GM18870 (cell line): ENCODE data around the gene SERTM1.

Experiments
- ATAC-seq: cut with Tn5 transposase; IDR thresholded peaks from one replicate; pipeline ENCODE4 v1.9.1; 2021; ENCODE audit warnings: moderate library complexity; ENCODE audit not compliant: unreplicated experiment

The SERTM1 gene

GRCh38 chr13:36673838-36674326, at the start of gene SERTM1:
Gene SERTM1, plus strand, starts transcription at chr13:36674020. Its CDS starts 21,059 bp downstream, at chr13:36695079.
- ATAC-seq = no peak

DNA sequence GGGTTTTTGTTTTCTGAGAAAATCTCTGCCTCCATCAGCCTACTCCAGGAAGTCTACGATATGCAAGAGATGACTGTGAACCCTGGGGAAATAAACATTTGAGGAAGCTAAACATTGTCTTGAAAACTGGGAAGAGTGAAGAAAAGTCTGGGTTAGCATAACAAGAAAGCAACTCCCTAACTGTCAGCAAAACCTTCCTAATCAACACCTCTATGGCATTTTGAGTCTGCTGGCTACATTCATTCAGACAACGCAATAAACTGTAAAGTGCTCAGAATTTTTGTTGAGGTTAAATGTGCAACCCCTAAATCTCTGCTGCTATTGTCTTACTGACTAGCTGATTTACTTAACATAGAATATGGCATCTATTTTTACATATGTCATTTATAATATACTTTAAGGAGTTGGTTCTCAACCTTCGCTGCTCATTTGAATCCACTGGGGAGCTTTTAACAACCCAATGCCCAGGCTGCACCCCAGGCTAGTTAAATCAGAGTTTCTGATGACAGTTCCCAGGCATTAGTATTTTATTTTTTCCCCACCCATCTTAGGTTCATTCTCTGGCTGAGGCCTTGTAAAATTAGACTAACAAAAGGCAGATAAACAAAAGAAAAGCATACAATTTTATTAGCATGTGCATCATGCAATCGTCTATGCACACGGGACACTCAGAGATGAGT, 45.3 kb upstream of the SERTM1 start:
- ATAC-seq = no peak

GRCh38 chr13:36629057-36629385, 44.8 kb upstream of the SERTM1 start:
- ATAC-seq = no peak

DNA sequence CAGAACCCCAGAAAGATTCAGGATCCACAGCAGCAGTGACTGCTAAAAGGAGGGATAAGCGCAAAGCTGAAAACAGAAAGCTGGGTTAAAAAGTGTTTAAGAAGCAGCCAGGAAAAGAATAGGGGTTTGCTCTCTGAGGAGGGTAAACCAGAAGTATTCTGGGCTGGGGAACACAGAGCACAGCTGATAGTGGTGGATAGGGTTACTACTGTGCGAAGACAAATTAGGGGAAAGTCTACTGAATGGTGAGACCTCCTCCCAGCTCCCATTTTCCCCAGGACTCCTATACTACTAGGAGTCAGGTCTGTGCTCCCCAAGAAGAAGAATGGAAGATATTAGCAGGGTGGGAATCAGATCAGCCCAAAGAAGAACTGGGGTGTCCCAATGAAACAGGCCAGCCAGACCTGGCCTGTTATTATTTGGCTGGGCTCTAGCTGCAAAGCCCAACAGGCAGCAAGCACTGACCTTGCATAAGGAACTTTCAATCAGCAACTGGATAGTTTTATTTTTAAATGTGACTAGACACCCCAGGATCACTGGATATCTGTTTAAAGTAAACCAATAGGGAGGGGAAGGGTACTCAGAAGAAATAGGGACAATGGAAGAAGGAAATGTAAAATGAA, 43.5 kb upstream of the SERTM1 start:
- no peak for ATAC-seq

DNA sequence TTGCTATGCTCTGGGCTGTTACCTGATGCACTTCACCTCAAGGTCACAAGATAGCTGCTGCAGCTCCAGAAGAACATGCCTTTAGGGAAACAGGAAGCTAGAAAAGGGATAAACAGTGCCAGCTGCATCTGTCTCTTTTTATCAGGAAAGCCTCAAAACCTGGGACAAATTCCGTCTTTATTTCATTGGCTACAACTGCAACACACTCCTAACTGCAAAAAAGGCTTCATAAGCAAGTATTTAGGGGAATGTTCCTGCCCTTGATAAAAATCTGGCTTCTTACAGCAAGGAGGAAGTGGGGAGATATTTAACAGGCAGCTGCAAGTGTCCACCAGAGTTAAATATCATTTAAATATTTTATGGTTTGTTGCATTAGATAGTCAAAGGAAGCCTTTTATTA, 34.2 kb upstream of the SERTM1 start:
- ATAC-seq = no peak

DNA sequence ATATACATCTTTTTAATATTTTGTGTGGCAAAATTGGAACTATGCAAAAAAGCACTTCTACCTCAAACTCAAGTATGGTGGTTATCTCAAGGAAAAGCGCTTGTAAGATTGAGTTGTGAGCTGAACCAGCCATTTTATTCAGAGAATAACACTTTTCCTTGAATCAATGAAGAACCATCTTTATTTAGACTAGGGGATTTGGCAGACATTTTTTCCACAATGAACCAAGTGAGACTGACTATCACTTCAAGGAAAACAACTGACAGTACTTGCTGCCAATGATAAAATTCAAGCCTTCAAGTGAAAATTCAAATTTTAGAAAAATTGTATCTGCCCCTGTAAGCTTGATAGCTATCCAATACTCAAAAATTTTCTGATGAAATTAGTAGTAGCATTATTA, 23.2 kb upstream of the SERTM1 start:
- ATAC-seq = no peak

GRCh38 chr13:36665630-36666029, 8.2 kb upstream of the SERTM1 start:
- ATAC-seq = no peak

DNA sequence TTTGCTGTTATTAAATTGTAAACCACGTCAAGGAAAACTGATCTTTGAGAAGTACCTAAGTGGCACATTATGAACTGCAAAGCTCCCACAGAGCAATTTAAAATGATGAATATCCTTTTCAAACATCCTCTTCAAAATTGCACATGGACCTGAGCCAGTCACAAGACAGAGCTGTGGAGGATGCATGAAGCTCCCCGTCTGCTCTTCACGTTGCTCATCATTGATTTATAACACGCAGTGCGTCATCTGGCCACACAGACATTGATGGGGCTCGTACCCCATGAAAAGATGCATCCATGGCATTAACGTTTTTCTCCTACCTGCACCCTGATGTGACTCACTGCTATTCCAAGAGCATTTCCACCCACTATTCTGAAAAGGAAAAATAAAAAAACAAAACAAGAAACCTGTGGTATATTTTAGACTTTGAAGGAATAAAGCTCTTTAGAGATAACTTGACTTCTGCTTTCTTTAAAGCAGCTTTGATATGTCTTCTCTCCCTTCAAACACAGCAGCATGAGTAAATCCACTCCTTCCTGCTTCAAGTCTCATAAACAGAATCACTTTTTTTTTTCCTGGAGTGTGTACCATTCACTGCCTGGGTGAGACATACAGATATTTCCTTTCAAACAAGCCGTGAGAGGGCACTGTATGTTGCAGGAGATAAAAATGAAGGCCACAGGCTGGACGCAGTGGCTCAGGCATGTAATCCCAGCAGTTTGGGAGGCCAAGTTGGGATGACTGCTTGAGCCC, 7.2 kb upstream of the SERTM1 start:
- no peak for ATAC-seq

DNA sequence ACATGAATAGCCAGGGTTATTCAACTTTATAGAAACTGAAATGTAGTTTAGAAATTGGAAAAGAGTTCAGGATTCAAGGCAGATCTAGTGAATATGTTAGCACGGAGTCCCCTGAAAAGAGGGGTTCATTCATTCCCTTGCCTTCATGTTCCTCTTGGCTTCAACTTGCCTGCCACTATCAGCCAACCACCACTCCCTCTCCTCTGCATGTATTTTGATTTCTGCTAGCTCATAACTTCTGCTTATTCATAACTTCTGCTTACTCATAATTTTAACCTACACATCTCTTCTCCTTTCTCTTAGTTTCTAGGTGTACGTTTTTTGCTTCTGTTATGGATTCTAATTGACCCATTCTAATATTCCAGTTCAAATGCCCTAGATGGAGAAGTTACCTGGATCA, 5.5 kb upstream of the SERTM1 start:
- no peak for ATAC-seq

GRCh38 chr13:36673352-36673751, 468 bp upstream of the SERTM1 start:
- no peak for ATAC-seq

GRCh38 chr13:36674337-36675212, 755 bp downstream of the SERTM1 start:
- no peak for ATAC-seq

- ATAC-seq = no peak
These were observed 1.4 kb downstream of the SERTM1 start for GRCh38 chr13:36675213-36675536.

DNA sequence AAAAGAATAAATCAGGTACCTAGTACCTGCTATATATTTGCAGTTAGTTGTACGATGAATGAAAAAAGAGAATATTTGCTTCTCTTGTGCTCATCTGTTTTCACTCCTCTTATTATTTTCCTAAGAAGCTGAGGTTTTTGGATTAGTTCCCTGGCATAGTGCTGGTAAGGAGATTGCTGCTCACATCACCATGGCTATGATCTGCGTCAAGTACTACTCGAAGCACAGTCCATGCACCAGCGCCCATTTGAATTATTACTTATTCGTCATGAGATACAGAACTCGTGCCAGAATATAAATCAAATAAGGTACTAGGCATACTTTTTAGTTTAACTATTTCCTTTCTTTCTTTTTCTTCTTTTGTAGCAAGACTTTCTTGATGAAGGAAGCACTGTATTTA, 7.1 kb downstream of the SERTM1 start:
- no peak for ATAC-seq

DNA sequence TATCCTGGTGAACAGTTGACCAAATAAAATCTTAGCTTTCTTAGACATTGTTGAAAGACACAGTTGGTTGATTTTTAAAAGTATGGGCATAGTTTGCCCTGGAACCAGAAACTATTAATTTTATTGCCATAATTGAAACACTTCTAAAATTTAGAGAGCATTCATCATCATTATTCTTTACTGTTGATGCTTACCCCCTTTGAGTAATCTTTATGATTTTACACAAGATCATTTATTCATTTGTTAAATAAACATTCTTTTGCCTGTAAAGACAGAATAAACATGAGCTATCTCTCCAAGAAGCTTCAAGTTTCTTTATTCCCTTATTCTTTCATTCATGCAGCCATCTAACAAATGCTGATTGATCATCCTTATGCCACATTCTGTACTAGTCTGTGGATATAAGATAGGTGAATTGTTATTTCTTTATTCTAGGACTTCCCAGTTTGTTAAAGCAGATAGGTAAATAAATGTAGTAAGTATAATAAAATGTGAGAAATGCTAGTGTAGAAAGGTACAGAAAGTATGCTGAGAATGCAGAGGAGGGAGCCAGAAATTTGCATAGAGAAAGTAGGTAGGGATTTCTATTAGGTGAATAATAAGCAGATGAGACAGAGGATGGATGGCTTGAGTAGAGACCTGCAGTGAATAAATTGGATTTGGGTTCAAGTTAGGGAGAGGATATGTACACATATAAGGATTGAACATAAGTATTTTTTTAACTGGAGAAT, 8.2 kb downstream of the SERTM1 start:
- ATAC-seq = no peak

DNA sequence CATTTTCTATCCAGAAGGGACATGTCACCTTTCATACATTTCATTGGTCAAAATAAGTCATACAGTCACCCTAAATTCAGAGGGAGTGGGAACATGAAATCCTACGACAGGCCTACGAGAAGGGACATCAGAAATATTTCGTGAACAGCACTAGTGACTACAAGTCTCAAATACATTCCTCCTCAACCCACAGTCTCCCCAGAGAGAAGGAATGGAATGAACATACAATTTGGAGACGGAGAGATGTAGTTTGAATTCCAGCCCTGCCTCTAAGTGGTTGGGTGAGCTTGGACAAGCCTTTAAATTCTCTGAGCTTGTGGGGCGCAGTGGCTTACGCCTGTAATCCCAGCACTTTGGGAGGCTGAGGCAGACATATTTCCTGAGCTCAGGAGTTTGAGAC, 9.9 kb downstream of the SERTM1 start:
- no peak for ATAC-seq

- no peak for ATAC-seq
These were observed 12.1 kb downstream of the SERTM1 start for GRCh38 chr13:36685927-36686326.

- ATAC-seq = no peak
These were observed 22.7 kb downstream of the SERTM1 start for GRCh38 chr13:36696410-36697010.

DNA sequence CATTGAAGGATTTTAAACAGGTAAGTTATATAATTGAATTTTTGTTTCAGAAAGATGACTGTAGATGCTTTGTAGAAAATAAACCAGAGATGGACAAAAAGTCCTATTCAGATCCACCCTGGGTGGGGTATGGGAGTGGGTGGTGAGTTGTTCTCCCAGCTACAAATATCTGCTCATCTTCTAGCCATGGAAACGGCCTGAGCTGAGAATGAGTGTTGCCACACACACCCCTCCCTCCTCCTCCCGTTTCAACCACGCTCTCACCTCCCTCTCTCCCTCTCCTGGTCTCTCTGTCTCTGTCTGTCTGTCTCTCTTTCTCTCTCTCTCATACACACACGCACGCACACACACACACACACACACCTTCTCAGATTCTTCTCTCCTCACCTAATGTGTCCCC, 26.4 kb downstream of the SERTM1 start:
- no peak for ATAC-seq

DNA sequence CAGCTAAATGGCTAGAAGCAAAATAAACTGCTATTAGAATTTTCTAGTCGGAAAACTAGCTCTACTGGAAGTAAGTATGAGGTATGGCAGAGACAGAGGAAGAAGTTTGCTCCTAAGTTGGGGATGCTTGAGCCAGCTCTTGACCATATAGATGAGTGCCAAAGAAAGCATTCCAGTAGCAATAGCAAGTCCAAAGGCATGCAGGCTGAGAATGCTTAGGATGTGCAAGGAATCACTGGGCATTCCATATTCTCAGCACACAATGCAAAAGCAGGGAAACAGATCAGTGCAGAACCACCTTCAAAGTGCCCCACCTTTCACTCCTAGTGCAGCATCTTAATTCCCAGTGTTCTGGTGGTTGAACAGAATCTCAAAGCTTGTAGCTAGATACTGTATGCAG, 32.9 kb downstream of the SERTM1 start:
- ATAC-seq = no peak
